ENCODE data around the gene CD3G. TPM values are rescaled to one million over a fixed set of nuclear protein-coding genes. Genes with fewer than 3 reads are reported as not detected.

The CD3G gene
- total RNA-seq, 1 donor from 2014 or later, result not detected

DNA sequence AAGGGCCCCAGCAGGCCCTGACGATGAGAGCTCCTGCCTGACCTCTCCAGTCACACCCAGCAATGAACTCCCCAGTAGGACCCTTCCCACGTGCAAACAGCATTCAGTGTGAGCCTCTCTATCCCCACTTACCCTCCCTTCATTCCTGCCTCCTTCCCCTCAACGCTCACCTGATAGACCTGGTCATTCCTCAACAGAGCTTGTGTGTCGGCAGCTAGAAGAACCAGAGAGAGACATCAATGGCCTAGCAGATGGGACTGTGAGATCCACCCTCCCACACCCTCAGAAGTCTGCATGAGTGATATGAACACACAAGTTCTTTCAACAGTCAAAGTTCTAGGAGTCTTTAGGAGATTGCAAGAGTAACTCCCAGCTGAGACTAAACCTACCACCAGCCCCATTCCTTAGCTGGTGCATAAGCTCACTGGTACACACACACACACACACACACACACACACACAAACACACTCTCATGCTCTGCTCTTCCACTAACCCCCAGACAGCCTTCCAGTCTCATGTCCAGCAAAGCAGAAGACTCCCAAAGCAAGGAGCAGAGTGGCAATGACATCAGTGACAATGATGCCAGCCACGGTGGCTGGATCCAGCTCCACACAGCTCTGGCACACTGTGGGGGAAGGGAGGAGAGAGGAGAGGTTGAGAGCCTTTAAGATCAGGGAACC lies 4.7 kb upstream of the CD3G start:
- TF ChIP-seq, protein P1, sequence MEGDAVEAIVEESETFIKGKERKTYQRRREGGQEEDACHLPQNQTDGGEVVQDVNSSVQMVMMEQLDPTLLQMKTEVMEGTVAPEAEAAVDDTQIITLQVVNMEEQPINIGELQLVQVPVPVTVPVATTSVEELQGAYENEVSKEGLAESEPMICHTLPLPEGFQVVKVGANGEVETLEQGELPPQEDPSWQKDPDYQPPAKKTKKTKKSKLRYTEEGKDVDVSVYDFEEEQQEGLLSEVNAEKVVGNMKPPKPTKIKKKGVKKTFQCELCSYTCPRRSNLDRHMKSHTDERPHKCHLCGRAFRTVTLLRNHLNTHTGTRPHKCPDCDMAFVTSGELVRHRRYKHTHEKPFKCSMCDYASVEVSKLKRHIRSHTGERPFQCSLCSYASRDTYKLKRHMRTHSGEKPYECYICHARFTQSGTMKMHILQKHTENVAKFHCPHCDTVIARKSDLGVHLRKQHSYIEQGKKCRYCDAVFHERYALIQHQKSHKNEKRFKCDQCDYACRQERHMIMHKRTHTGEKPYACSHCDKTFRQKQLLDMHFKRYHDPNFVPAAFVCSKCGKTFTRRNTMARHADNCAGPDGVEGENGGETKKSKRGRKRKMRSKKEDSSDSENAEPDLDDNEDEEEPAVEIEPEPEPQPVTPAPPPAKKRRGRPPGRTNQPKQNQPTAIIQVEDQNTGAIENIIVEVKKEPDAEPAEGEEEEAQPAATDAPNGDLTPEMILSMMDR (conservative IDR thresholded peaks at IDR 0.05; ENCODE audit: low read depth, low read length), result no peak
- no peak for DNase-seq (ENCODE audit: low read depth)
- no peak overlapping the region for H3K4me3 ChIP-seq (ENCODE audit: low read depth, low read length)

DNA sequence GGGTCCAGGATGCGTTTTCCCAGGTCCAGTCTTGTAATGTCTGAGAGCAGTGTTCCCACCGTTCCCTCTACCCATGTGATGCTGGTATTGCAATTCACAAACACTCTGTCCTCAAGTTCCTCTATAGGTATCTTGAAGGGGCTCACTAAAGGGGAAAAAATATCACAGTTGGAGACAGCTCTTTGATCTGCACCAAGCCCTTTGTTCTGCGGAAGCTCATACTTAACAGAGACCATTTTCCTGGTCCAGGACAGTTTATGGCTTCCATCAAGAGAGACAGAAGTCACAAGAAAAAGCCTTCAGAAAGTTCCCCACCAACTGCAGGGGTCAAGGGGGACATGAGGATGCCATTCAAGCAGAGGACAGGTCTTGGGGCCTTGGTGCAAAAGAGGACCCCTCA lies 3.7 kb upstream of the CD3G start:
- TF ChIP-seq, protein P1 (conservative IDR thresholded peaks at IDR 0.05; ENCODE audit: low read depth, low read length), result no peak
- H3K4me3 ChIP-seq (ENCODE audit: low read depth, low read length), result no peak overlapping the region
- no peak for DNase-seq (ENCODE audit: low read depth)

DNA sequence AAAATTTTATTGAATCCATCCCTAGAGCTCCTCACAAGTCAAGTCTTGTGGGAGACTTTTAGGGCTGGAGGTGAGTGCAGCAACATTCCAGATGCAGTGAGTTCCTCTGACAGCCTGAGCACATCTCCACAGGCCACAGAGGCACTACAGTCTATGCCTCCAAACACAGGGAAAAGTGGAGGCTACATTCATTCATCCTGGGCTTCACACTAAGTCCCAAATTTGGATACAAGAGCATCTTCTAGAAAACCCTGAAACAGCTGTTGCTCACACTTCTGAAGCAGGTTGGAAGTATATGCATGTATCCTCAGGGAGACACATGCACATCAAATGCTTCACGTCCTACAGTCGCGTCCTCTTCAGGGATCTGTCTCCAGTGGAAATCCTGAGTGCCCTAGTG lies 2.9 kb upstream of the CD3G start:
- TF ChIP-seq, protein P1 (conservative IDR thresholded peaks at IDR 0.05; ENCODE audit: low read depth, low read length), result no peak
- no peak overlapping the region for H3K4me3 ChIP-seq (ENCODE audit: low read depth, low read length)
- DNase-seq (ENCODE audit: low read depth), result no peak

DNA sequence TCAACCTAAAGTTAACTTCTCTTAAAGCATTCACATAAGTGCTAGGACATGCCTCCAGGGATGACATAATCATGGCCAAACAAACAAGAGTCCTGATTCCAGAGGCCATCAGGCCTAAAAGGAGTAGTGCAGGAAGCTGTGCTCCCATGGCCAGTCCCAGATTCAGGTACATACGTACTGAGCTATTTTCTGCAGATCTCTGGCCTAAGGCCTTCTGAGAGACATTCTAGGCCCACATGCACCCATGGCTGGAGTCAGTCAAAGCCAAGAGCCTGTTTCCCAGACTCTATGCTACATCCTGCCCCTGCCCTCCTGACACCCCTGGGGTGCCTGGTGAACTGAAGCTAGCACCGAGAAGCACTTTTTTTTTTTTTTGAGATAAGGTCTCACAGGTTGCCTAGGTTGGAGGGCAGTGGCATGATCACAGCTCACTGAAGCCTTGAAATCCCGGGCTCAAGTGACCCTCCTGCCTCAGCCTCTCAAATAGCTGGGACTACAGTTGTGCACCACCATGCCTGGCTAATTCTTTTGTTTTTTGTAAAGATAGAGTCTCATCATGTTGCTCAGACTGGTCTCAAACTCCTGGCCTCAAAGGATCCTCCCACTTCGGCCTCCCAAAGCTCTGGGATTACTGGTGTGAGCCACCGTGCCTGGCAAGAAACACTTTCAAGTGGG lies 2.2 kb upstream of the CD3G start:
- H3K4me3 ChIP-seq (ENCODE audit: low read depth, low read length), result no peak overlapping the region
- TF ChIP-seq, protein P1 (conservative IDR thresholded peaks at IDR 0.05; ENCODE audit: low read depth, low read length), result no peak
- no peak for DNase-seq (ENCODE audit: low read depth)

DNA sequence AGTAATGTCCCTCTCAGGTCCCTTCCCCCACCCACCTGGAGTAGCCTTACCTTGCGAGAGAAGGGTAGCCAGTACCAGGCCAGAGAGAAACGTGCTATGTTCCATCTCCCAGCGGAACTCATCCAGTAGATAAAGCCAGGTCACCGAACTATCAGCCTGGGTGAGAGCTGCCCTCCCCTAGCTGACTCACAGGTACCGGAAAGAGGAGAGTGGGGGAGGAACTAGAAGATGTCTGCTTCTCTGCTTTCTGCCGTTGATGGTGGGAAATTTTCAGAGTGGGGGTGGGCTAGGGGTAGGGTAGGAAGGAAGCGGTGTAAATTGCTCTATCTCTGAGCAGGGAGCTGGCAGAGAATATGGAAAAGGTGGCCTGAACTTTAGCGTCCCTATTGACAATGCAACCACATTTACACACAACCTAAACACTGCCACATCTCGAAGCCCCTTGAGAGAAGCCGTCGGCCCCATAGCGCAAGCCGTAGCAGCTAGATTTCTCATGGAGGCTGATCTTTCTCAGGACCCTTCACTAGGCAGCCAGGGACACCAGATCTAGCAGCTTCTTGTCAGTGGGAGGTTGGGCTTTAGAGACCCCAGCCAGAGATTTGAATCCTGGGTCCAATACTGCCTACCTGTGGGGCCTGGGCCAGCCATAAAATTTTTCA lies 1.5 kb upstream of the CD3G start, which contains the start of gene CD3D:
Gene CD3D, minus strand, starts transcription at position 203 of the 659 bp plus-strand sequence. Its CDS starts 98 bp downstream, at position 105.
- TF ChIP-seq, protein P1 (conservative IDR thresholded peaks at IDR 0.05; ENCODE audit: low read depth, low read length), result no peak
- no peak within 1 kb of the TSS for H3K4me3 ChIP-seq (ENCODE audit: low read depth, low read length)

DNA sequence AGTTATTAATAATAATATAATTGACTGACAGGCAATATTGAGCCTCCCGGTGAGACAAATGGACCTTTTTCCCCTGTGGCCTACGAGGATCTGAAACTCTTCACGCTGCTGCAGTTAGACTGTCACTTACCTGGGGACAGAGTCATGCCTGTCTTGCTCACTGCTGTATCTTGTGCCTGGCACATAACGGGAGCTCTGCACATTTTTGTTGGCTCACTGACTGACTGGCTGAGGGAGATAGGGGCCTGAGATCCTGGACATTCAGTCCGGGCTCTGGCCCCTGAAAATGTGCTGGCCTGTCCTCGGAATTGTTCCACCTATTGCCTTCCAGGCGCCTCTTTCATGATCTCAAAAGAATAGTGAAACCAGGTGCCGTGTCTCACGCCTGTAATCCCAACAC lies 896 bp upstream of the CD3G start:
- DNase-seq (ENCODE audit: low read depth), result no peak
- no peak overlapping the region for H3K4me3 ChIP-seq (ENCODE audit: low read depth, low read length)
- TF ChIP-seq, protein P1 (conservative IDR thresholded peaks at IDR 0.05; ENCODE audit: low read depth, low read length), result no peak

More for the DNA sequence above, 1.5 kb upstream of the CD3G start, which contains the start of gene CD3D:
- DNase-seq (ENCODE audit: low read depth), result no peak
